Activated gamma-delta T cell treated with anti-CD3 and anti-CD28 coated beads, Interleukin-2, amount 50 U/mL, for 16 hours (primary cell): ENCODE results near the gene RPS21.

Experiments
- DNase-seq: peaks from one replicate; pipeline ENCODE4 v3.0.0-alpha.2; 2020; ENCODE audit warnings: low read depth

Gene RPS21

DNA sequence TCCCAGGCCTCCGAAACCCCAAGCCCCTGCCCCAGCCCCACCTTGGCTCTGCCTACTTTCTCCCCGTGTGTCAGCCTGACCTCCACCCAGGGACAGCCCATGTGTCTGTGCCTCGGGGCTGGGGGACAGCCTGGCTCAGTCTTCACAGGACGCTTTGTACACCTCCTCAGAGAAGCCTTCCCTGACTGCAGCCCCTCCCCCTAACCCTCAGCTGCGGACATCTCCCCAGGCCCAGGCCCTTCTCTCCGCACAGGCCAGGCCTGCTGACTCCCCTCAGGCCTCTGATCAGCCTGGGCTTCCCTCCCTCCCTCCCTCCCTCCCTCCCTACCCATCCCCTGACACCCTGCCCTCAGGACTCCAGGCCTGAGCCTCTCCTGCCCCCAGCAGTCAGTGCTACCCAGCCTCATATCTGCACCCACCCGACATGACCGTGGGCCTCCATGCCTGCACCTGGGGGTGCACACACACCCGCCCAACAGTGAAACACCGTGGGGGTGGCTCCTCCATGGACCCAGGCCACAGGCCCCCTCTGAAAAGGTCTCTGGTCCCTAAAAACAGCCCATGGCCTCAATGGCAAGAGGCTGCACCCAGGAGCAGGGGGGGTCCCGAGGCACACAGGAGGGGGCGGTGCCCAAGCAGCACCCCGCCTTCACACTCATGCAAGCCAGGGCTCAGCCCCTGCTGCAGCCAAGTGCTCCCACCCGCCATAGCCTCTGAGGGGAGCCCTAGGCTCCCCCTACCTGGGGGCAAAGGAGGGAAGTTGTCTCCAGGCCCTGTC, 32.7 kb upstream of the RPS21 start:
- no peak for DNase-seq

DNA sequence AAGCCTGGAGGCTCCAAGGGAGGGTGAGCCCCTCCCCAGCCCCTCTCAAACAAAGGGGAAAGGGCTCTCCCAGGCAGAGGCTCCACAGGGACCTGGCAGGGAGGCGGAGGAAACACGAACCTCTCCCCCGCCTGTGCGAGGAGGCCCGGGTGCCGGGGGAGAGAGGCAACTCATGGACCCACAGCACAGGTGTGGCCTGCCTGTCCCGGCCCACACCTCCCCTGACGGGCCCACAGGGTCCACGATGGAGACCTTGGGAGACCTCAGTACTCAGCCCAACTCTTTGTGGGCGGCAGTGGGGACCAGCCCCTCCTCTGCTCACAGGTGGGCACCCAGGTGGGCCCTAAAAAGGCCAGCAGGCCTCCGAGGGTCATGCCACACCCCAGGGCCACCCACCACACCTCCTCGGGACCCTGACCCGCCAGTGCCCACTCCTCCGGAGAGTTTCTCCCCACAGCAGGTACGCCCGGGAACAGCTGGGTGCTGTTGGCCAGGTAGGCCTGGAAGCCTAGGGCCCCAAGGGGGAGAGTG, 32.0 kb upstream of the RPS21 start:
- DNase-seq: no peak

- DNase-seq: no peak
These were observed 31.4 kb upstream of the RPS21 start for GRCh38 chr20:62355516-62355877.

GRCh38 chr20:62355878-62356588, 30.9 kb upstream of the RPS21 start:
- DNase-seq: no peak

GRCh38 chr20:62356589-62357186, 30.2 kb upstream of the RPS21 start:
- no peak for DNase-seq

GRCh38 chr20:62357187-62357667, 29.7 kb upstream of the RPS21 start:
- DNase-seq: no peak

GRCh38 chr20:62357681-62358080, 29.2 kb upstream of the RPS21 start:
- no peak for DNase-seq

GRCh38 chr20:62358171-62359042, 28.5 kb upstream of the RPS21 start:
- DNase-seq: no peak

DNA sequence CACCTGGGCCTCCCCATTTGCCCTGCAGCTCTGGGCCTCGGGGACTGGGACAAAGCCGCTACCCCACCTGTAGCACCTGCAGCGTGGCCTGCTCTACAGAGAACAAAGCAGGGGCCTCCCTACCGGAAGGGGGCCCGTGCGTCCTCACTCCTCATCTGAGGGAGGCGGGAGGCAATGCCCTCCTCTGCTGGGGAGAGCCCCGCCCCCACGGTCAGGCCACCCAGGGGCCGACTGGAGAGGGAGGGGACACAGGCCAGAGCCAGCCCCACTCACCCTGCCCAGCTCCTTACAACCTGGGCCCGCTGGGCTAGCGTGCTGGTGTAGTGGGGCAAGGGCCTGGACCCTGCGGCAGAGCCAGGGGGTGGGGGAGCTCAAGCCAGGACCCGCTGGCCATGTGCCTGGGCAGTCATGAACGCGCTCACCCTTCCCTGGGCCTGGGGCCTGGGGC, 27.8 kb upstream of the RPS21 start:
- DNase-seq: no peak

DNA sequence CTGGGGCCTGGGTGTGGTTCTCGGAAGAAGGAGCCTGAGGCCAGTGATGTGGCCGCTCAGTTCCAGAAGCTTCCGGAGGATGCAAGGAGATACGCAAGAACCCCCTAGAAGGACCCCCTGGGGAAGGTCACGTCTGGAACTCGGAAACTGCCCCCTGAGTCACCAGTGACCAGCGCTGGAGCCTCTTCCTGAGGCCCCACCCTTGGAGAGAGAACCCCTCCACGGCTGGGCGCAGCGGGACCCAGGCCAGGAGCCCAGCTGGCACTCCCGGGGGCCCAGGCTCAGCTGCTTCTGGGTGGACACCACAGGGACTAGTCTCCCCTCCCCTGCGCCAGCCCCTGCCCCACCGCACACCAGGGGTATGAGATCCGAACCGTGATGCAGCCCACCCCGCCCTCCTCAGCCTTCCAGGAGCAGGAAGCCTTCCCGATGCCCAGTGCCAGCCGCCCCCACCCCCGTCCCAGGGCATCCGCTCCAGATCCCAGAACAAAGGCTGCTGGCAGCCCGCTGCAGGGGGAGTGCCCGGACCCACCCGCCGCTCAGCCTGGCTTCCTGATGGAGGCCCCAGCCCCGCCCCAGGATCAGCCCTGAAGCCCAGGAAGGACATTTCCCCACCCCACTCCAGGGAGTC, 27.3 kb upstream of the RPS21 start:
- DNase-seq: no peak

GRCh38 chr20:62360854-62361798, 25.8 kb upstream of the RPS21 start:
- no peak for DNase-seq

- DNase-seq: no peak
These were observed 24.9 kb upstream of the RPS21 start for GRCh38 chr20:62361799-62362589.

DNA sequence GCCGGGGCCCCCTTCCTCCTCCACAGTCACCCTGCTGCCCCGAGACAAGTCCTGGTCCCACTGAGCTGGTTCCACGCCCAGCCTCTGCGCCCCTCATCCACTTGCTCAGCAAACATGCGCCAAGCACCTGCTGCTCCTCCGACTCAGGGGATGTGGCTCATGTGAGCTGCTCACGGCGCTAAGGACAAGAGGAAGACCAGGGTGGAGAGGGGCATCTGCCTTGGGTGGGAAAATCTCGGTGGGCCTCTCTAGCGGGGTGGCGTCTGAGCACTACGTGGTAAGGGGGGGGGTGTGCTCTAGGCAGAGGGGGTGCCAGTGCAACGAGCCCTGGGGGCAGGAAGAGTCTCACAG, 24.3 kb upstream of the RPS21 start:
- no peak for DNase-seq

DNA sequence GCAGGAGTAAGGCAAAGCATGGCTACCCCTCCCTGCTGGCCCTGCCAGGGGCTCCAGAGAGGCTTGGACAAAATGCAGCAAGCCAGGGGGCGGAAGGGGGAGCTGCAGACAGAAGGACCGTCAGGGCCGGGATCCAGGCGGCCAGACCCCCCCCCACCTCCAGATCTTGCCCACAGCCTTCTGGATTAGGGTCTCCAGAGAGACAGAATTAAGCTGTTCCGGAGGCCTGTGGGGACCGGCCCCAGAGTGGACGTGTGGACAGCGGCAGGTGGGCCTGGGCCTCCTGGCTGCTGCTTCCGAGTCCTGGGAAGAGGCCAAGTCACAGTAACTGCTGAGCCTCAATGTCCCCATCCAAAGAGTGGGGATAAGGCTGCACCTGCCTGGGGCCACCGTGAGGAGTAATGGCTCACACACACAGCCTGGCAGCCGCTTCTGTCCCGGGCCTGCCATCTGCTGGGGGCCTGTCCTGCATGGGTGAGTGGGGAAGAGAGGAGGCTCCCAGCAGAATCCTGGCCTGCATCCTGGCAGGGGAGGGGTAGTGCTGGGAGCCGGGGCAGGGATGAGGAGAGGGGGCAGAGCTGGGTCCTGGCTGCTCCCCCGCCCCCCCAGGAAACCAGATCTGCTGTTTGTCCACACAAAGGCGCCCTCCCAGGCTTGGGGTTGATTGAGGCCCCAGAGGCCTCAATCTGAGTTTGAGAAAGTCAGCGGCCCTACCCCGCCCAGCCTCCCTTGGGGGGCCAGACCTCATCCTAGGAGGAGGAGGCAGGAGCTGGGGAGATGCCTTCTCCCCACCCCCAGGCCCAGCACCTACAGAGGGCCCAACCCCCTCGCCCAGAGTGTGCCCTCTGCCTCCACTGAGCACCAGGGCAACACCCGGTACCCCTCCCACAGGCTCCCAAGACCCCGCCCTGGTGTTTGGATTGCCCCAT, 23.6 kb upstream of the RPS21 start:
- no peak for DNase-seq

GRCh38 chr20:62363920-62364851, 22.7 kb upstream of the RPS21 start:
- DNase-seq: no peak

DNA sequence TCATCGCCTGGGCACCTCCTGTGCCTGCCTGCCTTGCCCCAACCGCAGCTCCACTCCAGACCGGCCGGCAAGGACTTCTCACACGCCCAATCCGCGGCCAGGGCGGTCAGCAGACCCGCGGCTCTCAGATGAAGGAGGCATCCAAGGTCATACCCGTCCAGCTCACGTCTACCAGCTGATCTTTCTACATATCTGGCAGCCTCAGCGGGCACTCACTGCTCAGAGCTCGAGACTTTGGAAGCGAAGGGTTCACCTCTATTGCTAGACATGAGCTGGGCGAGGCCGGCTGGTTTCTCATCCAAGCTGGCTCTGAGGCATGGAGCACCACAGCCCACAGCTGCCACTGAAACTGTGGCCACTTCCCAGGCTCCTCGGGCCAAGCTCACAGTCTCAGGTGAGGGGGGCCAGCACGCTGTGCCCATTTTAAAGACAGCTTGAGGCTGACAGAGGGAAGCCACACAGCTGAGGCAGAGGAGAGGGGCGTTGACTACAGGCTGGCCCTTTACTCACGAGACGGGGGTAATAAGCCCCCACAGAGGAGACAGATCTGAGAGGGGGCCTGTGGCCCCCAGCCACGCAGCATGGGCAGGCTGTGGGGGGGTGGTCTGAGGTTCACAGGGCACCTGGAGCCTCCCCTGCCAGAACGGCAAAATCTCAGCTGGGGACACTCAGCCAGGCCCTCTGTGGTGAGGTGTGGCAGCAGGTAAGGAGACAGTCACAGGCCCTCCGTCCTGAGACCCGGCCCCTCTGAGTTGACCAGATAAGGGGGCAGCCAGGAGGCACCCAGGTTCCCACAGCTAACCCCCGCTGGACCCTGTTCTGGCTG, 21.8 kb upstream of the RPS21 start:
- DNase-seq: no peak
